ENCODE results near the gene ZMYM2. TPM values are rescaled to one million over a fixed set of nuclear protein-coding genes. Genes with fewer than 3 reads are reported as not detected.

The ZMYM2 gene
- polyA plus RNA-seq, 3 donors = 99.7 to 129 (median 120) TPM

GRCh38 chr13:20074966-20075365 is 116.4 kb downstream of the ZMYM2 start:
- no peak for DNase-seq (ENCODE audit: extremely low read depth in 1 of 11, low read depth in 9 of 11, low spot score in 4 of 11)

GRCh38 chr13:20077086-20077485 is 118.6 kb downstream of the ZMYM2 start:
- DNase-seq (ENCODE audit: extremely low read depth in 1 of 11, low read depth in 9 of 11, low spot score in 4 of 11) = no peak

- no peak for DNase-seq (ENCODE audit: extremely low read depth in 1 of 11, low read depth in 9 of 11, low spot score in 4 of 11)
Measured at GRCh38 chr13:20080377-20081164, 122.0 kb downstream of the ZMYM2 start.

GRCh38 chr13:20090349-20090748 is 131.8 kb downstream of the ZMYM2 start:
- DNase-seq (ENCODE audit: extremely low read depth in 1 of 11, low read depth in 9 of 11, low spot score in 4 of 11) = no peak

- DNase-seq (ENCODE audit: extremely low read depth in 1 of 11, low read depth in 9 of 11, low spot score in 4 of 11) = no peak
Measured at GRCh38 chr13:20093951-20094350, 135.4 kb downstream of the ZMYM2 start.

GRCh38 chr13:20099319-20099718 is 140.8 kb downstream of the ZMYM2 start:
- no peak for DNase-seq (ENCODE audit: extremely low read depth in 1 of 11, low read depth in 9 of 11, low spot score in 4 of 11)

- DNase-seq (ENCODE audit: extremely low read depth in 1 of 11, low read depth in 9 of 11, low spot score in 4 of 11) = no peak
Measured at GRCh38 chr13:20101467-20102316, 143.2 kb downstream of the ZMYM2 start.

GRCh38 chr13:20102525-20103180 is 144.1 kb downstream of the ZMYM2 start:
- no peak for DNase-seq (ENCODE audit: extremely low read depth in 1 of 11, low read depth in 9 of 11, low spot score in 4 of 11)

GRCh38 chr13:20105161-20105689 is 146.7 kb downstream of the ZMYM2 start:
- no peak for DNase-seq (ENCODE audit: extremely low read depth in 1 of 11, low read depth in 9 of 11, low spot score in 4 of 11)

GRCh38 chr13:20106742-20107141 is 148.2 kb downstream of the ZMYM2 start:
- no peak for DNase-seq (ENCODE audit: extremely low read depth in 1 of 11, low read depth in 9 of 11, low spot score in 4 of 11)

- no peak for DNase-seq (ENCODE audit: extremely low read depth in 1 of 11, low read depth in 9 of 11, low spot score in 4 of 11)
Measured at GRCh38 chr13:20109037-20109436, 150.5 kb downstream of the ZMYM2 start.

GRCh38 chr13:20114066-20114610 is 155.6 kb downstream of the ZMYM2 start:
- no peak for DNase-seq (ENCODE audit: extremely low read depth in 1 of 11, low read depth in 9 of 11, low spot score in 4 of 11)

- no peak for DNase-seq (ENCODE audit: extremely low read depth in 1 of 11, low read depth in 9 of 11, low spot score in 4 of 11)
Measured at GRCh38 chr13:20116213-20116612, 157.7 kb downstream of the ZMYM2 start.

- DNase-seq (ENCODE audit: extremely low read depth in 1 of 11, low read depth in 9 of 11, low spot score in 4 of 11) = peak in 3 of 11 donors; percentile 23 to 44 (median 43)
Measured at GRCh38 chr13:20118268-20119140, 160.0 kb downstream of the ZMYM2 start.

GRCh38 chr13:20119960-20120359 is 161.4 kb downstream of the ZMYM2 start:
- no peak for DNase-seq (ENCODE audit: extremely low read depth in 1 of 11, low read depth in 9 of 11, low spot score in 4 of 11)

GRCh38 chr13:20121159-20121525 is 162.6 kb downstream of the ZMYM2 start:
- DNase-seq (ENCODE audit: extremely low read depth in 1 of 11, low read depth in 9 of 11, low spot score in 4 of 11) = no peak

- DNase-seq (ENCODE audit: extremely low read depth in 1 of 11, low read depth in 9 of 11, low spot score in 4 of 11) = no peak
Measured at GRCh38 chr13:20124303-20124702, 165.8 kb downstream of the ZMYM2 start.

- DNase-seq (ENCODE audit: extremely low read depth in 1 of 11, low read depth in 9 of 11, low spot score in 4 of 11) = no peak
Measured at GRCh38 chr13:20125129-20125782, 166.7 kb downstream of the ZMYM2 start.

Data from renal cortex interstitium (tissue), 11 donors.